GM21576 (cell line): ENCODE measurements around the gene CCNY.
"Not testable (repeated sequence)": the region's sequence is repeated elsewhere in the genome, so short reads cannot be mapped to it uniquely, and the experiment has no call there.

Experiments
- ATAC-seq: cut with Tn5 transposase; IDR thresholded peaks from one replicate; pipeline ENCODE4 v1.9.1; 2021; ENCODE audit warnings: mild to moderate bottlenecking, moderate library complexity; ENCODE audit not compliant: unreplicated experiment

CCNY gene

GRCh38 chr10:35353805-35354204 lies 17.5 kb downstream of the CCNY start:
- peak; percentile 48 for ATAC-seq

GRCh38 chr10:35354257-35354656 lies 17.9 kb downstream of the CCNY start:
- ATAC-seq, result not testable (repeated sequence)

GRCh38 chr10:35355971-35356724 lies 19.8 kb downstream of the CCNY start:
- ATAC-seq, result peak; percentile 57

- no peak for ATAC-seq
These were observed 20.4 kb downstream of the CCNY start for GRCh38 chr10:35356725-35357092.

GRCh38 chr10:35359056-35359455 lies 22.7 kb downstream of the CCNY start:
- ATAC-seq, result no peak

- no peak for ATAC-seq
These were observed 23.6 kb downstream of the CCNY start for GRCh38 chr10:35359873-35360272.

GRCh38 chr10:35362701-35363350 lies 26.5 kb downstream of the CCNY start:
- ATAC-seq, result no peak

GRCh38 chr10:35363587-35363986 lies 27.3 kb downstream of the CCNY start:
- ATAC-seq, result no peak

- no peak for ATAC-seq
These were observed 28.5 kb downstream of the CCNY start for GRCh38 chr10:35364808-35365207.

GRCh38 chr10:35365994-35366393 lies 29.7 kb downstream of the CCNY start:
- ATAC-seq, result no peak

- ATAC-seq, result no peak
These were observed 31.0 kb downstream of the CCNY start for GRCh38 chr10:35367107-35367859.

- no peak for ATAC-seq
These were observed 31.7 kb downstream of the CCNY start for GRCh38 chr10:35367982-35368381.

GRCh38 chr10:35368485-35369048 lies 32.3 kb downstream of the CCNY start:
- ATAC-seq, result no peak

- no peak for ATAC-seq
These were observed 32.8 kb downstream of the CCNY start for GRCh38 chr10:35369049-35369611.

- no peak for ATAC-seq
These were observed 35.4 kb downstream of the CCNY start for GRCh38 chr10:35371731-35372130.

GRCh38 chr10:35372329-35372728 lies 36.0 kb downstream of the CCNY start:
- ATAC-seq, result no peak

GRCh38 chr10:35375091-35375765 lies 38.9 kb downstream of the CCNY start:
- ATAC-seq, result no peak

GRCh38 chr10:35377050-35377728 lies 40.9 kb downstream of the CCNY start:
- no peak for ATAC-seq

- ATAC-seq, result peak; percentile 20
These were observed 42.4 kb downstream of the CCNY start for GRCh38 chr10:35378541-35379210.
